Left forelimb (tissue), 1 donor: ENCODE measurements around the gene ELOVL6.
"Not testable (repeated sequence)": the region's sequence is repeated elsewhere in the genome, so short reads cannot be mapped to it uniquely, and the experiment has no call there.

Experiments
- DNase-seq: peaks from one replicate; pipeline ENCODE4 v3.0.0-alpha.2; 2018; ENCODE audit warnings: low spot score

ELOVL6 gene, protein sequence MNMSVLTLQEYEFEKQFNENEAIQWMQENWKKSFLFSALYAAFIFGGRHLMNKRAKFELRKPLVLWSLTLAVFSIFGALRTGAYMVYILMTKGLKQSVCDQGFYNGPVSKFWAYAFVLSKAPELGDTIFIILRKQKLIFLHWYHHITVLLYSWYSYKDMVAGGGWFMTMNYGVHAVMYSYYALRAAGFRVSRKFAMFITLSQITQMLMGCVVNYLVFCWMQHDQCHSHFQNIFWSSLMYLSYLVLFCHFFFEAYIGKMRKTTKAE

DNA sequence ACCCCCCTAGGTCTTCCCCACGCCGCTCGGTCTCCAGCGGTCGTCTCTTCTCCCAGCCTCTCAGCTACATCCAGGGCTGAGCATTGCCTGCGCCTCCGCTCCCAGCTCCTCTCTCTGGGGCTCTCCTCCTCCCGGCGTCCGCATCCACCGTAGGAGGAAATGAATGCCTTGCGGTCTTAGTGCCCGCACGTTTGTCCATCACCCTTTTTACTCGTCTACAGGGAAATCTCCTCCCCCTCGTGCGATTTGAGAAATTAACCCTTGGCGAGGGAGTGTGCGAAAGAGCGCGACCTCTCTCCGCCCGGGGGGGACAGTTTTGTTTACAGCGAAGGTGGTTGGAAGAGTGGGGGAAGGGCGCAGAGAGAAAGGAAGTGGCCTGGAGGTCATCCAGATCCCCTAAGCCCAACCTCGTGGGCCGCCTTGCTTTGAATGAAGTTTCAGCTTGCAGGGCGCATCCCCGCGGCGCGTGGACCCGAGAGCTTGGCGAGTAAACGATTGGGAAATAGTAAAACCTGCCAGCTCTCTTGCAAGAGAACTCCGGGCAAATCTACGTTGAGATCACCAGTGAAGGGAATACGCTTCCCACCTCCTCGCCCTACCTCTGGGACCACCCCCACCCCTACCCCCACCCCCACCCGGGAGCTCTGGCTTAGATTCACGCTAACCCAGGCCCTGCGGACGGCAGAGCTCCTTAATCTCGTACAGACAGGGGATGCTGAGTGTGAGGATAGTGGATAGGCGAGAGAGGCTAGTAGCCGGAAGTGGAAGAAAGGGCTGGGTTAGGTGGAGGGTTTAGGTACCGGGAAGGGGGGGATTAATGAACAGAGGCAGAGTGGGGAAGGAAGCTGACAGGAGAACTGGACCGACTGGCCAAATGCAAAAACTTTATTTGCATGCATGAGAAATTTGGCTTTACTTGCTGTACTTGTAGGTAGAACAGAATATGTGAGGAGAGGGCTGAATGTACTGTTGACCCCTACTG is at the start of gene ELOVL6:
Gene ELOVL6, minus strand, starts transcription at position 181 of the 982 bp plus-strand sequence. CDS start 280 bp downstream, outside the sequence.
- DNase-seq: peak; percentile 76

GRCh38 chr4:110248100-110248499 is 49.7 kb upstream of the ELOVL6 start:
- no peak for DNase-seq

DNA sequence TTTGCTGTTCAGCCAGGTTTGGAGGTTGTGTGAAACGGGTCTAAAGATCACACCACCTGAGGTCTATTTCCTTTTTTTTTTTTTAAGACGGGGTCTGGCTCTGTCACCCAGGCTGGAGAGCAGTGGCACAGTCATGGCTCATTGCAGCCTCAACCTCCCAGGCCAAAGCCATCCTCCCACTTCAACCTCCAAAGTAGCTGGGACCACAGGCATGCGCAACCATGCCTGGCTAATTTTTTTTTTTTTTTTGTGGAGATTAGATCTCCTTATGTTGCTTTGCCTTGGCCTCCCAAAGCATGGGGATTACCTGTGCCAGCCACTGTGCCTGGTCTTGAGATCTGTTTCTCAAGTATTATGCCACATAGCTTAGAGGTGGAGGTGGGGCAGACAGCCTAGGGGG is 49.2 kb upstream of the ELOVL6 start:
- no peak for DNase-seq

- no peak for DNase-seq
Measured at GRCh38 chr4:110245577-110245976, 47.2 kb upstream of the ELOVL6 start.

DNA sequence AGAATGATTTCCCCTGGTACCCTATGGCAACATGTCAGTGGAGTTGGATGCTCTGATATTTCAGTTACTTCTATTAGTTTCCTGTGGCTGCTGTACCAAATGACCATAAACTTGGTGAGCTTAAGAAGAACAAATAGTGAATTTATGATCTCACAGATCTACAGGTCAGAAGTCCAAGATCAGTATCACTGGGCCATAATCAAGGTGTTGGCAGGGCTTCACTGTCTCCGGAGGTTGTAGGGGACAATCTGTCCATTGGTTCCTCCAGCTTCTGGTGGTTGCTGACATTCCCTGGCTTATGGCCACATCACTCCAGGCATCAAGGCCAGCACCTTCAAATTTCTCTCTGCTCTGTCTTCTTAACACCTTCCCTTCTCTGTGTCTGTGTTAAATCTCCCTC is 37.9 kb upstream of the ELOVL6 start:
- DNase-seq: no peak

DNA sequence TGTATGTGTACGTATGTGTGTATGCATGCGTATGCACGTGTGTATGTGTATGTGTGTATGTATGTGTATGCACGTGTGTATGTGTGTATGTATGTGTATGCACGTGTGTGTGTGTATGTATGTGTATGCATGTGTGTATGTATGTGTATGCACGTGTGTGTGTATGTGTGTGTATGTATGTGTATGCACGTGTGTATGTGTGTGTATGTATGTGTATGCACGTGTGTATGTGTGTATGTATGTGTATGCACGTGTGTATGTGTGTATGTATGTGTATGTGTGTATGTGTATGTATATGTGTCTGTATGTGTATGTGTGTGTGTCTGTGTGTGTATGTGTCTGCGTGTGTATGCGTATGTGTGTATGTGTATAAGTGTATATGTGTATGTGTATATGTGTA is 35.2 kb upstream of the ELOVL6 start:
- DNase-seq: not testable (repeated sequence)

DNA sequence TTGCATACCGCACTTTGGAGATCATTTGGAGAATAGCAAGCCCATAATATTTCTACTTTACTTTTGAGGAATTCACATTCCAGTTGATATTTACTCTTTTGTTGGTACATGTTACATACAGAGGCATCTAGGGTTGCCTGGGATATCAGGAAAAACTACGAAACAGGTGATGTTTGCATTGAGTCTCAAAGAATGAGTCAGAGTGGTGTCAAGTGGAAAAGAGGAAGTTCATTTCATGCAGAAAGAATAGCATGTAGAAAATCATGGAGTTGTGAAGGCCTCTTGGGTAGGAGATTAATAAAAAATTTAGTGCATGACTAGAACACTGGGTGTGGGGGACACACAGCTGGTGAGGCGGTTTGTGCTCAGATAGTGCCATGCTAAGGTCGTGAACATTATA is 33.5 kb upstream of the ELOVL6 start:
- DNase-seq: no peak

- no peak for DNase-seq
Measured at GRCh38 chr4:110229266-110229665, 30.9 kb upstream of the ELOVL6 start.

- no peak for DNase-seq
Measured at GRCh38 chr4:110224812-110225211, 26.4 kb upstream of the ELOVL6 start.

DNA sequence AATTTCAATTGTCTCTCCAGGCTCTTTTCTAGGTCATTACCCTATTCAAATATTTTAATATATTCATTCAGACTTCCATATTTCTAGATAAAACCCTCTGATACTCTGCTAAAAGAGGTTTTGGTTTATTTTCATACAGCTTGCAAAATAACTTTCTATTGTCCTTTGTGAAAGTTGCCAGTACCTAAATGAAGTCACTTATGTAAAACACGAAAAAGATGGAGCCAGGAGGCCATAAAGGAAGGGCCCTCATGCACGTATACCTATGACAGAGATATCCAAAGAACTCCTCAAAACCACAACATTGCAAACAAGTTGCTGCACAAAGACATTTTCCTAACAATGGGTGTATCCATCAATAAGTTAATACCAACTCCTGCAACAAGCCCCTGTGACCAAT is 25.7 kb upstream of the ELOVL6 start:
- no peak for DNase-seq

DNA sequence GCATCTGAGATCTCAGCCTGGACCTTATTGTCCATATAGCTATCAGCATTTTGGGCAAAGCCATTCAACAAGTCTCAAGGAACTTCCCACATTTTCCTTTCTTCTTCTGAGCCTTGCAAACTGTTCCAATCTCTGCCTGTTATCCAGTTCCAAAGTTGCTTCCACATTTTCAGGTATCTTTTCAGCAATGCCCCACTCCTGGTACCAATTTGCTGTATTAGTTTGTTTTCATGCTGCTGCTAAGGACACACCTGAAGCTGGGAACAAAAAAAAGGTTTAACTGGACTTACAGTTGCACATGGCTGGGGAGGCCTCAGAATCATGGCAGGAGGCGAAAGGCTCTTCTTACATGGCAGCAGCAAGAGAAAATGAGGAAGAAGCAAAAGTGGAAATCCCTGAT is 20.5 kb upstream of the ELOVL6 start:
- not testable (repeated sequence) for DNase-seq

GRCh38 chr4:110217181-110217580 is 18.8 kb upstream of the ELOVL6 start:
- not testable (repeated sequence) for DNase-seq

- no peak for DNase-seq
Measured at GRCh38 chr4:110216129-110216528, 17.7 kb upstream of the ELOVL6 start.

DNA sequence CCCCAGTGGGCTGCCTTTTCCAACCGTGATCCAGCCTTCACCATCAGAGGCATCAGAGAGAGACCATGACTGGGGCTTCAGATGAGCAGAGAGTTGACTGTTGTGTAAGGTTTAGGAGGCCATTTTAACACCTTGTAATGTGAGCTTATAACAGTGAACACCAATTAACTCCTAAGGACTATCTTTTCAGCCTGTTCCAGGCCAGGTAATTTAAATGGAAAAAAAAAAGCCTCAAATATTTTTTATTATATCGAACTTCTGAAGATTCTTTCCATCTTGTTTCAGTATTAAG is 13.3 kb upstream of the ELOVL6 start:
- no peak for DNase-seq

DNA sequence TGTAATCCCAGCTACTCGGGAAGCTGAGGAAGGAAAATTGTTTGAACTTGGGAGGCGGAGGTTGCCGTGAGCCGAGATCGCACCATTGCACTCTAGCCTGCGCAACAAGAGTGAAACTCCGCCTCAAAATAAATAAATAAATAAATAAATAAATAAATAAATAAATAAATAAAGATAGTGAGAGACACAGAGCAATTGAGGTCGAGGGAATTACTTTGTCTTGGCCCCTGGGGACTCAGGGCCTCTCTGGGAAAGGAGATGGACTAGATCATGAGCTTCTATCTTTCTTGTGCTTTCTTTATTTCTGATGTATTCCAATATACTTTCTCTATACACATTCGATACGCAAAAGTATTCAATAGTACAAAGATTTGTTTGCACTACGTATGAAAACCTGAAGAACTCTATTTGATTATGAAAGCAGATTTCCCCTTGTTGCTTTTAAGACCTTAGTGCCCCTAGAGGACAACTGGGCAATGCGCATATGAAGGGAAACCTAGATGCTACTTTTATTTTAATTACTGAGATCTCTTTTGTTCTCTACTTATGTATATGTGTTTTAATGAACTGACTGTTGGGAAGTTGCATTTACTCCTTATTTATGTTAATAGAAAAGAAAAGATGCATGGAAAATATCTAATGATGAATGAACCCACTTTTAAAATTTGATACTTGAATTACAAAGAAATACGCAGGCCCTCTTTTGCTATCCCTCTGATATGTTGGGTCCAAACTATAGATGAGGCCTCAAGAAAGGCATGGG is 12.8 kb upstream of the ELOVL6 start:
- no peak for DNase-seq

DNA sequence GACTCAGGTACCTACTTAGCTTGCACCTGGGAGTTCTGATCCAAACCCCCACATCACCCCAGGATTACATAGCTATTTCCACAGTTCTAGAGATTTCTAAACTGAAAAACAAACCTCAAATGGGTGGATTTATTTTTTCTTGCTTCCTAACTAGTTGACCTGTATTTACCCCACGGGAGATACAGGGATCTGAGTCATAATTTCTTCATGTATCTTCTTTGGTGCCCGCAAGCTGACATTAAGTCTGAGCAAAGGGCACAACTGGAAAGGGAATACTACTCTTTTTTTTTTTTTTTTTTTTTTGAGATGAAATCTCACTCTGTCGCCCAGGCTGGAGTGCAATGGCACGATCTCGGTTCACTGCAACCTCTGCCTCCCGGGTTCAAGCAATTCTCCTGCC is 10.0 kb upstream of the ELOVL6 start:
- DNase-seq: no peak

DNA sequence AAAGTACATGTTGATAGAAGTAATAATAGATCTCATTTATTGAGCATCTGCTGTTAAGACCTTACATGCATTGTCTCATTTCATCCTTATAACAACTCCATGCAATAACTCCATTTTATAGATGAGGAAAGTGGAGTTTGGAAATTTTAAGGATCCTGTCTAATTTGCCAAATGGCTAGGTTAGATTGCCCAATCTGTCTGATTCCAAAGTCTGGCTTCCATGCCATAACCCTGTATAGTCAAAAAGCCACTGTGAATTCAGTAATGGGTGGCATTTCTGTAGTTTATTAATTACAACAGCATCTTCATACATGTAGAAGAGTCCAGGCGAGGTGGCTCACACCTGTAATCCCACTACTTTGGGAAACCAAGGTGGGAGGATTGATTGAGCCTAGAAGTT is 8.8 kb upstream of the ELOVL6 start:
- DNase-seq: no peak

DNA sequence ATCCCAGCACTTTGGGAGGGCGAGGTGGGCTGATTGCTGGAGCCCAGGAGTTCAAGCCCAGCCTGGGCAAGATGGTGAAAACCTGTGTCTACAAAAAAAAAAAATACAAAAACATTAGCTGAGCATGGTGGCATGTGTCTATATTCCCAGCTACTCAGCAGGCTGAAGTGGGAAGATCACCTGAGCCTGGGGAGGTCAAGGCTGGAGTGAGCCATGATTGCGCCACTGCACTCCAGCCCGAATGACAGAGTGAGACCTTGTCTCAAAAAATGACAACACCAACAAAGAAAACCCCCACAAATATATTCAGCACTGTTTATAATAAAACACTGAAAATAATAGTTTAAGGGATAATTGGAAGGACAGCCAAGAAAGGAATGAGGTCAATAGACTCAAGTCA is 3.6 kb upstream of the ELOVL6 start:
- DNase-seq: no peak

DNA sequence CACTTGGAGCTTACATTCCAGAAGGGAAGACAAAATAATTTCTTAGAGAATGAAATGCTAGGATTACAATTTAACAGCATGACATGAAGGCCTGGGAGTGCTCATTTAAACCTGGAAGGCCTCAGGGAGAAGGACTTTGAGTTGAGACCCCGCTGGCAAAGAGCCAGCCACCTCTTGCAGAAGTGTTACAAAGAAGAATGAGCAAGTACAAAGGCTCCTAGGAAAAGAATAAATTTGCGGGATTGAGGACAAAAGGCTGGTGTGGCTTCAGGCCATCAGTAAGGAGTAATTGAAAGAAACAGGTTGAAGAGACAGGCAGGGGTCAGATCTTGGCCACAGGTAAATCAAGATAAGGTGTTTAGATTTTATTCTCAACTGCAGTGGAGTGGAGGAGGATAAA is 3.1 kb upstream of the ELOVL6 start:
- no peak for DNase-seq

GRCh38 chr4:110200689-110201088 is 2.3 kb upstream of the ELOVL6 start:
- DNase-seq: no peak

- DNase-seq: peak; percentile 70
Measured at GRCh38 chr4:110198049-110198434, 373 bp downstream of the ELOVL6 start.

DNA sequence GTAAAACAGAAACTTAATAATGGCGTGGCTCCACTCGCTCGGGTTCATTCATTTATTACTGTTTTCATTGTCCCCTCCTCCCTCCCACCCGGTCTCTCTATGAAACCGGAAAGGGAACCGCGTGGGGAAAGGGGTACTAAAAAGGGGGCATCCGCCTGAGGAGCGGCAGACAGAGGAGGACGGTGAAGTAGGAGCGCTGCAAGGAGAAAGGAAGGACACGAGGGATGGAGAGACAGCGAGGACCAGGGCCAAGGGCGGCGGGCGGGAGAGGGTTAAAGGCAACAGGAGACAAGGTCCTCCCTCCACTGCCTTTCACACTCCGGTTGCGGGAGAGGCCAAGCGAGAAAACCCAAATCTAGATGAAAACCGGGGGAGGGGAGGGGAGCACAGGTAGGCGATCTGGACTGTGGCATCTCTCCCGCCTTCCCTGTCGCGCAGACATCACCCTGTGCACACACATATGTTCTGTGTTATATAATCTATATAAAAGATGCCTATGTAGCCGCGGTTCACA is 829 bp downstream of the ELOVL6 start:
- DNase-seq: peak; percentile 86
